ENCODE data around the gene ASGR1. TPM values are rescaled to one million over a fixed set of nuclear protein-coding genes. Genes with fewer than 3 reads are reported as not detected.

The ASGR1 gene
- total RNA-seq, 2 experiments from 2014 or later, result 1.1 to 1.2 TPM

DNA sequence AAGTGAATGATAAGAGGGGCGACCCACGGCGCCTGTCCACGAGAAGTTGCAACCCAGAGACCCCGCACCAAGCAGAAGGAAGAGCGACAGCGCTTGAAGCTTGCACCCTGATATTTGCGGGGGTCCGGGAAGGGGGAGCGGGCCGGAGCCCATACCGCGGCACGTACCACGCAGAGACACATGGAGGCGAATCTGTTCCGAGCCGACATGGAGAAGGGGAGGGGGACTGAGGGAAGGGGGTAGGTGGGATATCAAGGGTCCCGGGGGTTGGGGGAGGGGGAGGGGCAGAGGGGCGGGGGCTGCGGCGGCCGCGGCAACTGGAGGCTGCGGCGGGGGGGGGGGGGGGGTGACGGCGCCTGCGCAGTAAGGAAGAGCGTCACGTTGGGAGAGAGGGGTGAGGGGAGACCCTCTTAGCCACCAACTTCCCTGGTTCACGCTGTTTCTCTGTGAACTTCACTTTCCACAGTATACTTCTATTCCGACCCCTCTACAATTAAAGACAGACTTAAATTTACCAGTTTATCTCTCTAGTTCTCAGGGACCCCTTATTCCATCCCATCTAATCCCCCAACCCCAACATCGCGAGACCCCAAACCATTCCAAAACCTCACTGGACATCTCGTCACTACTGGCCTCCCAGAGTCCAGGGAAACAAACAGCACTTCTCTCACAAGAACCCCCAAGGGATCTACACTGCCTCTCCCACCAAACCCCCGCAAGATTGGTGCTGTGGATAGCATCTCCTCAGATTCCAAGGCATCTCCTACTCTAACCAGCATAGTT, 32.5 kb upstream of the ASGR1 start:
- H3K4me3 ChIP-seq (ENCODE audit: low read depth, low read length, poor library complexity, severe bottlenecking), result no peak overlapping the region
- POLR2A ChIA-PET, result no interaction called here
- no peaks in the 10 kb centered on the region for H4K20me1 ChIP-seq (ENCODE audit: insufficient read depth, low read length)
- DNase-seq (ENCODE audit: low spot score), result no peak
- H3K4me2 ChIP-seq (ENCODE audit: low read length), result no peak overlapping the region
- no peaks in the 10 kb centered on the region for H3K9me3 ChIP-seq (ENCODE audit: low read length)
- peaks cover 26% of the 10 kb centered on the region for H3K79me2 ChIP-seq (ENCODE audit: insufficient read depth, low read depth, low read length)
- intact Hi-C loops (cut with micrococcal nuclease; ENCODE audit: unreplicated experiment), result no loop called here
- CTCF ChIA-PET (ENCODE audit: unreplicated experiment), result no interaction called here
- H2AFZ ChIP-seq (ENCODE audit: low read length), result no peak overlapping the region
- TF ChIP-seq CTCF (conservative IDR thresholded peaks at IDR 0.05; ENCODE audit: low read length) (no peak), EZH2phosphoT487 (IDR thresholded peaks at IDR 0.05; ENCODE audit: borderline replicate concordance, low read depth, low read length) (no peak)
- peaks cover 28% of the 10 kb centered on the region for H3K4me1 ChIP-seq (ENCODE audit: insufficient read depth, low read length, poor library complexity, severe bottlenecking)
- BruUV-seq (replicated peaks), result no TSS peak
- no peaks in the 10 kb centered on the region for H3K9me2 ChIP-seq (ENCODE audit: insufficient read depth, low read length)
- no peaks in the 10 kb centered on the region for H3K36me3 ChIP-seq (ENCODE audit: insufficient read depth, low read length)
- no peak overlapping the region for H3K27ac ChIP-seq (ENCODE audit: low read depth, low read length, poor library complexity, severe bottlenecking)

DNA sequence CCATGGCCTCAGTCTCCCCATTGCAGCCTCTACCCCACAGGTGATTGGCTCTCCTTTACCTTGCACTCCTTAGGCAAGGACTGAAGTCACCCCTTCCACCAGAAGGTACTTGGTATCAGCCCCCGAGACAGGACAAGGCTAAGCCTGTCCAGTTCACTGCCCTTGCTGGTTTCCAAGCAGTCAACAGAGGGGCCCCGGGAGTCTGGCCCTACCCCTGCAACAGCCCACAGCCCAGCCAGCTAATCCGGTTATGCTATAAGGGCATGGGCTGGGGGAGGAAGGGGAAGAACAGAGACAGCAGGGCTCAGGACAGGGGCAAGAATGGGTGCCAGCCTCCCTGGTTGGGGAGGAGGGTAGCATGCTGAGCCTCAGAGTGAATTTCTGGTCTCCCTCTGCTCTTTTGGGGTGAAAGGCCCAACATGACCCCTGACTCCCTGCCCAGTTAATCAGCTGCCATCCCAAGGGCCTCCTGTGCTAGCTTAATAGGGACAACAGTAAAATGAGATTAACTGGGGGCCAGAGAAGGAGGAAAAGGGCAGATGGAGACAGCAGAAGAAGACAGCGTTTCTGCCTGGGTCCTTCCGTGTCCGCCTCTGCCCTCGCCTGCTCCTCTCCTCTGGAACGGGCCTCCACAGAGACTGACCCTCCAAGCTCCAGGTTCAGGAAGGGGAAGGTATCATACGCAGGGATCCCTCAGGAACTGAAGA, 29.7 kb upstream of the ASGR1 start:
- no peak for TF ChIP-seq CTCF (conservative IDR thresholded peaks at IDR 0.05; ENCODE audit: low read length)
- no peak for TF ChIP-seq EZH2phosphoT487 (IDR thresholded peaks at IDR 0.05; ENCODE audit: borderline replicate concordance, low read depth, low read length)
- DNase-seq (ENCODE audit: low spot score), result no peak

More for the DNA sequence above, 29.7 kb upstream of the ASGR1 start:
- BruUV-seq (replicated peaks), result no TSS peak
- Histone ChIP-seq H3K4me1 (ENCODE audit: insufficient read depth, low read length, poor library complexity, severe bottlenecking) (peaks cover 28% of the 10 kb centered on the region), H3K27ac (ENCODE audit: low read depth, low read length, poor library complexity, severe bottlenecking) (no peak overlapping the region), H3K9me2 (ENCODE audit: insufficient read depth, low read length) (no peaks in the 10 kb centered on the region), H3K36me3 (ENCODE audit: insufficient read depth, low read length) (no peaks in the 10 kb centered on the region), H3K4me3 (ENCODE audit: low read depth, low read length, poor library complexity, severe bottlenecking) (no peak overlapping the region), H3K79me2 (ENCODE audit: insufficient read depth, low read depth, low read length) (peaks cover 17% of the 10 kb centered on the region; the same call in 1 of the 2 replicates), H3K4me2 (ENCODE audit: low read length) (no peak overlapping the region), H4K20me1 (ENCODE audit: insufficient read depth, low read length) (no peaks in the 10 kb centered on the region), H2AFZ (ENCODE audit: low read length) (no peak overlapping the region), H3K9me3 (ENCODE audit: low read length) (no peaks in the 10 kb centered on the region)
- POLR2A ChIA-PET, result no interaction called here
- intact Hi-C loops (cut with micrococcal nuclease; ENCODE audit: unreplicated experiment), result no loop called here
- CTCF ChIA-PET (ENCODE audit: unreplicated experiment), result no interaction called here

All from OCI-LY7 (cell line).